GM23338 (cell line): ENCODE data around the gene ZFP28. TPM values are rescaled to one million over a fixed set of nuclear protein-coding genes. Genes with fewer than 3 reads are reported as not detected.

ENCODE experiments used
- ATAC-seq: fragments of 200-7000 bp; cut with Tn5 transposase; 3 replicates; pipeline ENCODE4 v1.9.1; 2020
- DNase-seq: peaks from one replicate; pipeline ENCODE4 v3.0.0-alpha.2; 2015; ENCODE audit warnings: low spot score
- H2AFZ ChIP-seq: fragments of 200-600 bp; sonication (generic); 2 replicates; pipeline ENCODE4 v1.8.0; 2016; ENCODE audit warnings: antibody characterized with exemption, mild to moderate bottlenecking, moderate library complexity
- H3F3A ChIP-seq: fragments of 200-600 bp; sonication (generic); replicated peaks from 2 replicates; pipeline ENCODE4 v1.8.0; 2017; ENCODE audit warnings: antibody characterized with exemption, mixed run types, low read depth
- H3K27ac ChIP-seq: fragments of 200-600 bp; sonication (generic); 2 replicates; pipeline ENCODE4 v1.6.1; 2016; ENCODE audit warnings: low read depth
- H3K27me3 ChIP-seq: fragments of 200-600 bp; sonication (generic); 2 replicates; pipeline ENCODE4 v1.8.0; 2016; ENCODE audit warnings: mild to moderate bottlenecking, mixed run types, moderate library complexity; ENCODE audit not compliant: insufficient read depth
- H3K36me3 ChIP-seq: fragments of 200-600 bp; sonication (generic); 2 replicates; pipeline ENCODE4 v1.8.0; 2016; ENCODE audit warnings: mild to moderate bottlenecking; ENCODE audit not compliant: insufficient read depth
- H3K4me1 ChIP-seq: fragments of 200-600 bp; sonication (generic); 2 replicates; pipeline ENCODE4 v1.8.0; 2016; ENCODE audit warnings: mild to moderate bottlenecking, moderate library complexity; ENCODE audit not compliant: insufficient read depth
- H3K4me2 ChIP-seq: fragments of 200-600 bp; sonication (generic); 2 replicates; pipeline ENCODE4 v1.7.1; 2017; ENCODE audit warnings: mixed run types
- H3K4me3 ChIP-seq: fragments of 200-600 bp; sonication (generic); 2 replicates; pipeline ENCODE4 v1.6.1; 2016; ENCODE audit warnings: mixed run types
- H3K79me2 ChIP-seq: fragments of 200-600 bp; sonication (generic); replicated peaks from 2 replicates; pipeline ENCODE4 v1.8.0; 2017; ENCODE audit warnings: mild to moderate bottlenecking; ENCODE audit not compliant: insufficient read depth
- H3K9me2 ChIP-seq: fragments of 200-600 bp; sonication (generic); 2 replicates; pipeline ENCODE4 v1.8.0; 2017; ENCODE audit not compliant: insufficient read depth
- H4K20me1 ChIP-seq: fragments of 200-600 bp; sonication (generic); replicated peaks from 2 replicates; pipeline ENCODE4 v1.8.0; 2017; ENCODE audit warnings: mild to moderate bottlenecking; ENCODE audit not compliant: insufficient read depth
- H3K27ac Mint-ChIP-seq: 2 replicates; pipeline ENCODE4 v1.8.0; 2020; ENCODE audit warnings: inconsistent platforms, mild to moderate bottlenecking, moderate library complexity, mixed read lengths
- H3K27me3 Mint-ChIP-seq: 3 replicates; pipeline ENCODE4 v1.8.0; 2022; ENCODE audit warnings: low read depth, mild to moderate bottlenecking, moderate library complexity, mixed read lengths, inconsistent platforms; ENCODE audit not compliant: insufficient read depth, poor library complexity
- H3K36me3 Mint-ChIP-seq: 3 replicates; pipeline ENCODE4 v1.8.0; 2021; ENCODE audit warnings: low read depth, mild to moderate bottlenecking, inconsistent platforms, moderate library complexity, mixed read lengths
- H3K4me1 Mint-ChIP-seq: 3 replicates; pipeline ENCODE4 v1.8.0; 2020; ENCODE audit warnings: mild to moderate bottlenecking, inconsistent platforms, mixed read lengths
- H3K4me3 Mint-ChIP-seq: 3 replicates; pipeline ENCODE4 v1.8.0; 2021; ENCODE audit warnings: moderate library complexity, mild to moderate bottlenecking, inconsistent platforms, mixed read lengths
- H3K9me3 Mint-ChIP-seq: 3 replicates; pipeline ENCODE4 v1.8.0; 2020; ENCODE audit warnings: moderate library complexity, mild to moderate bottlenecking, inconsistent platforms, mixed read lengths
- CREB1 ChIP-seq: fragments of 250-450 bp; sonication (Bioruptor Pico); IDR thresholded peaks from 2 replicates; pipeline ENCODE4 v1.5.0; 2020; ENCODE audit warnings: low read depth, mild to moderate bottlenecking, moderate library complexity
- EZH2 ChIP-seq: fragments of 200-600 bp; sonication (generic); IDR thresholded peaks from one replicate; pipeline ENCODE4 v1.8.0; 2017; ENCODE audit warnings: antibody characterized with exemption, mild to moderate bottlenecking, low read depth; ENCODE audit not compliant: unreplicated experiment
- EZH2phosphoT487 ChIP-seq: fragments of 200-600 bp; sonication (generic); IDR thresholded peaks from one replicate; pipeline ENCODE4 v1.8.1; 2018; ENCODE audit warnings: antibody characterized with exemption; ENCODE audit not compliant: unreplicated experiment
- JUNB ChIP-seq: IDR thresholded peaks from one replicate; pipeline ENCODE4 v1.6.1; 2016; ENCODE audit warnings: antibody characterized with exemption; ENCODE audit not compliant: unreplicated experiment
- NANOG ChIP-seq: IDR thresholded peaks from 2 replicates; pipeline ENCODE4 v1.6.1; 2016; ENCODE audit warnings: antibody characterized with exemption, borderline replicate concordance
- POLR2AphosphoS5 ChIP-seq: IDR thresholded peaks from 2 replicates; pipeline ENCODE4 v1.6.1; 2016; ENCODE audit warnings: antibody characterized with exemption, low read depth
- ZNF114 ChIP-seq: fragments of 250-450 bp; sonication (Bioruptor Pico); IDR thresholded peaks from 2 replicates; pipeline ENCODE4 v1.5.0; 2020; ENCODE audit warnings: mild to moderate bottlenecking, moderate library complexity
- ZNF331 ChIP-seq: fragments of 250-450 bp; sonication (Bioruptor Pico); IDR thresholded peaks from 2 replicates; pipeline ENCODE4 v1.5.0; 2020; ENCODE audit warnings: low read depth, mild to moderate bottlenecking, moderate library complexity
- polyA plus RNA-seq: library from polyadenylated mRNA; unstranded; fragments of >200 nt; fragmentation: Nextera tagmentation; extraction: Ambion mirVana; gene quantifications from 2 replicates; pipeline ENCODE4 v1.2.1, GENCODE V29; 2016
- total RNA-seq: library from RNA; depleted of rRNA; stranded (reverse); fragments of >200 nt; shearing (Covaris generic); gene quantifications from 2 replicates; pipeline ENCODE4 v1.2.3, GENCODE V29; 2014
- TF ChIP-seq, protein P1 (sequence below): IDR thresholded peaks from one replicate; pipeline ENCODE4 v1.6.1; 2018; ENCODE audit warnings: antibody characterized with exemption; ENCODE audit not compliant: unreplicated experiment
- TF ChIP-seq, protein P2 (sequence below): IDR thresholded peaks from 2 replicates; pipeline ENCODE4 v1.6.1; 2016; ENCODE audit warnings: antibody characterized with exemption

The ZFP28 gene
- total and polyA plus RNA-seq, 2 experiments from 2014 or later: 3.0 to 7.9 TPM

DNA sequence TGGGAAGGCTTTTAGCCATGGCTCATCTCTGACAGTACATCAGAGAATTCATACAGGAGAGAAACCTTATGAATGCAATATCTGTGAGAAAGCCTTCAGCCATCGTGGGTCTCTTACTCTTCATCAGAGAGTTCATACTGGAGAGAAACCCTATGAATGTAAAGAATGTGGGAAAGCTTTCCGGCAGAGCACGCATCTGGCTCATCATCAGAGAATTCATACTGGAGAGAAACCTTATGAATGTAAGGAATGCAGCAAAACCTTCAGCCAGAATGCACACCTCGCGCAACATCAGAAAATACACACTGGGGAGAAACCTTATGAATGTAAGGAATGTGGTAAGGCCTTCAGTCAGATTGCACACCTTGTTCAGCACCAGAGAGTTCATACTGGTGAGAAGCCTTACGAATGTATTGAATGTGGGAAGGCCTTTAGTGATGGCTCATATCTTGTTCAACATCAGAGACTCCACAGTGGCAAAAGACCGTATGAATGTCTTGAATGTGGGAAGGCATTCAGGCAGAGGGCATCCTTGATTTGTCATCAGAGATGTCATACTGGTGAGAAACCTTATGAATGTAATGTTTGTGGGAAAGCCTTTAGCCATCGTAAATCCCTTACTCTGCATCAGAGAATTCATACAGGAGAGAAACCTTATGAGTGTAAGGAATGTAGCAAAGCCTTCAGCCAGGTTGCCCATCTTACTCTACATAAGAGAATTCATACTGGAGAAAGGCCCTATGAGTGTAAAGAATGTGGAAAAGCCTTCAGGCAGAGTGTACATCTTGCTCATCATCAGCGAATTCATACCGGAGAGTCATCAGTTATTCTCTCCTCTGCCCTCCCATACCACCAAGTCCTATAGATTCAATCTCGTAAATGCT, 39.2 kb downstream of the ZFP28 start (continued):
- no peak for TF ChIP-seq ZNF114 (CRISPR knock-in tag)
- no peak for TF ChIP-seq JUNB
- TF ChIP-seq, protein P1, sequence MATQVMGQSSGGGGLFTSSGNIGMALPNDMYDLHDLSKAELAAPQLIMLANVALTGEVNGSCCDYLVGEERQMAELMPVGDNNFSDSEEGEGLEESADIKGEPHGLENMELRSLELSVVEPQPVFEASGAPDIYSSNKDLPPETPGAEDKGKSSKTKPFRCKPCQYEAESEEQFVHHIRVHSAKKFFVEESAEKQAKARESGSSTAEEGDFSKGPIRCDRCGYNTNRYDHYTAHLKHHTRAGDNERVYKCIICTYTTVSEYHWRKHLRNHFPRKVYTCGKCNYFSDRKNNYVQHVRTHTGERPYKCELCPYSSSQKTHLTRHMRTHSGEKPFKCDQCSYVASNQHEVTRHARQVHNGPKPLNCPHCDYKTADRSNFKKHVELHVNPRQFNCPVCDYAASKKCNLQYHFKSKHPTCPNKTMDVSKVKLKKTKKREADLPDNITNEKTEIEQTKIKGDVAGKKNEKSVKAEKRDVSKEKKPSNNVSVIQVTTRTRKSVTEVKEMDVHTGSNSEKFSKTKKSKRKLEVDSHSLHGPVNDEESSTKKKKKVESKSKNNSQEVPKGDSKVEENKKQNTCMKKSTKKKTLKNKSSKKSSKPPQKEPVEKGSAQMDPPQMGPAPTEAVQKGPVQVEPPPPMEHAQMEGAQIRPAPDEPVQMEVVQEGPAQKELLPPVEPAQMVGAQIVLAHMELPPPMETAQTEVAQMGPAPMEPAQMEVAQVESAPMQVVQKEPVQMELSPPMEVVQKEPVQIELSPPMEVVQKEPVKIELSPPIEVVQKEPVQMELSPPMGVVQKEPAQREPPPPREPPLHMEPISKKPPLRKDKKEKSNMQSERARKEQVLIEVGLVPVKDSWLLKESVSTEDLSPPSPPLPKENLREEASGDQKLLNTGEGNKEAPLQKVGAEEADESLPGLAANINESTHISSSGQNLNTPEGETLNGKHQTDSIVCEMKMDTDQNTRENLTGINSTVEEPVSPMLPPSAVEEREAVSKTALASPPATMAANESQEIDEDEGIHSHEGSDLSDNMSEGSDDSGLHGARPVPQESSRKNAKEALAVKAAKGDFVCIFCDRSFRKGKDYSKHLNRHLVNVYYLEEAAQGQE: no peak
- no peak for TF ChIP-seq POLR2AphosphoS5
- TF ChIP-seq, protein P2, sequence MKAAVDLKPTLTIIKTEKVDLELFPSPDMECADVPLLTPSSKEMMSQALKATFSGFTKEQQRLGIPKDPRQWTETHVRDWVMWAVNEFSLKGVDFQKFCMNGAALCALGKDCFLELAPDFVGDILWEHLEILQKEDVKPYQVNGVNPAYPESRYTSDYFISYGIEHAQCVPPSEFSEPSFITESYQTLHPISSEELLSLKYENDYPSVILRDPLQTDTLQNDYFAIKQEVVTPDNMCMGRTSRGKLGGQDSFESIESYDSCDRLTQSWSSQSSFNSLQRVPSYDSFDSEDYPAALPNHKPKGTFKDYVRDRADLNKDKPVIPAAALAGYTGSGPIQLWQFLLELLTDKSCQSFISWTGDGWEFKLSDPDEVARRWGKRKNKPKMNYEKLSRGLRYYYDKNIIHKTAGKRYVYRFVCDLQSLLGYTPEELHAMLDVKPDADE: no peak
- TF ChIP-seq CREB1 (CRISPR knock-in tag): no peak
- no peak for TF ChIP-seq ZNF331 (CRISPR knock-in tag)

DNA sequence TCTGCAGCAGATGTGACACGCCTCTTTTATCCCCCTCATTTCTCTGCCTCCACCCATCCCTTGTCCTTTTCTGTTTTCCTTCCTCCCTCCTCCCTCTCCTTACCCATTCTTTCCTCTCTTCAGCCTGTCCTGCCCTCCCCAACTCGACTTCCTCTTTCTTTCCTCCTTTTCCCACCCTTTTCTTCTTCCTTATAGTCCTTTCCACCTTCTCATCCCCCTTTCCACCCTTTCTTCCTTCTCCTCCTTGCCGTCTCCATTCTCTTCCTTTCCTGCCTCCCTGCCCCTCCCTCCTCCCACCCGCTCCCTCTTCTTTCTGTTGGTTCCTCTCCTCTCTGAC, 55.7 kb downstream of the ZFP28 start:
- H3K9me3 Mint-ChIP-seq: peaks cover 45% of the 10 kb centered on the region
- no peaks in the 10 kb centered on the region for H4K20me1 ChIP-seq
- peaks cover 12% of the 10 kb centered on the region for H3K4me1 Mint-ChIP-seq
- no peak overlapping the region for H3K27ac ChIP-seq
- no peaks in the 10 kb centered on the region for H3K27me3 ChIP-seq
- H3K9me2 ChIP-seq: no peaks in the 10 kb centered on the region
- H3K36me3 Mint-ChIP-seq: peaks cover 27% of the 10 kb centered on the region
- H3K27ac Mint-ChIP-seq: no peak overlapping the region
- no peaks in the 10 kb centered on the region for H3F3A ChIP-seq
- DNase-seq (no peak), ATAC-seq (no peak)
- H3K4me1 ChIP-seq: 0 out of 2 replicates have a peak, but pooled peaks cover 3% of the 10 kb centered on the region
- no peak for TF ChIP-seq ZNF331 (CRISPR knock-in tag)
- no peak for TF ChIP-seq NANOG
- TF ChIP-seq EZH2: no peak
- TF ChIP-seq ZNF114 (CRISPR knock-in tag): no peak
- no peak for TF ChIP-seq EZH2phosphoT487
- TF ChIP-seq POLR2AphosphoS5: no peak
- H3K27me3 Mint-ChIP-seq: peaks cover 8% of the 10 kb centered on the region
- peak overlapping the region; percentile 98 for H2AFZ ChIP-seq
- peak overlapping the region; percentile 92 for H3K4me3 ChIP-seq
- H3K4me2 ChIP-seq: peak overlapping the region; percentile 85
- H3K36me3 ChIP-seq: no peaks in the 10 kb centered on the region
- peaks cover 33% of the 10 kb centered on the region for H3K79me2 ChIP-seq
- H3K4me3 Mint-ChIP-seq: peak overlapping the region; percentile 93
